Neural progenitor cell (in vitro differentiated cells): ENCODE data around the gene DUSP3. TPM values are rescaled to one million over a fixed set of nuclear protein-coding genes. Genes with fewer than 3 reads are reported as not detected.
A peak's percentile ranks its signal among the peaks of the same experiment; 100 is the strongest.

Source experiments
- DNase-seq: peaks from one replicate; pipeline ENCODE4 v3.0.0-alpha.2; 2016; ENCODE audit warnings: low spot score
- H2AFZ ChIP-seq: fragments of 200-600 bp; sonication (generic); replicated peaks from 2 replicates; pipeline ENCODE4 v1.6.1; 2016; ENCODE audit warnings: antibody characterized with exemption
- H3F3A ChIP-seq: fragments of 200-600 bp; sonication (generic); 2 replicates; pipeline ENCODE4 v1.6.1; 2016; ENCODE audit warnings: antibody characterized with exemption, low read depth
- H3K27ac ChIP-seq: fragments of 200-600 bp; sonication (generic); 2 replicates; pipeline ENCODE4 v1.5.1; 2016; ENCODE audit warnings: mild to moderate bottlenecking
- H3K27me3 ChIP-seq: fragments of 200-600 bp; sonication (generic); 2 replicates; pipeline ENCODE4 v1.6.1; 2016; ENCODE audit warnings: mild to moderate bottlenecking, moderate library complexity
- H3K36me3 ChIP-seq: fragments of 200-600 bp; sonication (generic); 2 replicates; pipeline ENCODE4 v1.5.1; 2016
- H3K4me1 ChIP-seq: fragments of 200-600 bp; sonication (generic); 2 replicates; pipeline ENCODE4 v1.6.1; 2016; ENCODE audit warnings: mixed run types
- H3K4me2 ChIP-seq: fragments of 200-600 bp; sonication (generic); 2 replicates; pipeline ENCODE4 v1.6.1; 2016
- H3K4me3 ChIP-seq: fragments of 200-600 bp; sonication (generic); 2 replicates; pipeline ENCODE4 v1.5.1; 2016
- H3K79me2 ChIP-seq: fragments of 200-600 bp; sonication (generic); 2 replicates; pipeline ENCODE4 v1.6.1; 2016; ENCODE audit warnings: low read depth
- H3K9ac ChIP-seq: fragments of 200-600 bp; sonication (generic); 2 replicates; pipeline ENCODE4 v1.6.1; 2016
- H3K9me3 ChIP-seq: fragments of 200-600 bp; sonication (generic); 2 replicates; pipeline ENCODE4 v1.5.1; 2016; ENCODE audit warnings: low read depth
- H4K20me1 ChIP-seq: fragments of 200-600 bp; sonication (generic); 2 replicates; pipeline ENCODE4 v1.6.1; 2016; ENCODE audit warnings: low read depth
- H3K27ac Mint-ChIP-seq: 3 replicates; pipeline ENCODE4 v1.8.0; 2021; ENCODE audit warnings: mixed read lengths
- H3K27me3 Mint-ChIP-seq: 2 replicates; pipeline ENCODE4 v1.8.0; 2022; ENCODE audit warnings: low read depth, mild to moderate bottlenecking, inconsistent platforms, moderate library complexity, mixed read lengths; ENCODE audit not compliant: insufficient read depth
- H3K36me3 Mint-ChIP-seq: 3 replicates; pipeline ENCODE4 v1.8.0; 2021; ENCODE audit warnings: mixed read lengths
- H3K4me1 Mint-ChIP-seq: 3 replicates; pipeline ENCODE4 v1.8.0; 2021; ENCODE audit warnings: mixed read lengths
- H3K4me3 Mint-ChIP-seq: 3 replicates; pipeline ENCODE4 v1.8.0; 2021; ENCODE audit warnings: mild to moderate bottlenecking, moderate library complexity, mixed read lengths
- H3K9me3 Mint-ChIP-seq: 3 replicates; pipeline ENCODE4 v1.8.0; 2020; ENCODE audit warnings: mixed read lengths
- EZH2 ChIP-seq: fragments of 200-600 bp; sonication (generic); IDR thresholded peaks from 2 replicates; pipeline ENCODE4 v1.6.1; 2017; ENCODE audit warnings: antibody characterized with exemption, mild to moderate bottlenecking, moderate library complexity
- EZH2phosphoT487 ChIP-seq: fragments of 200-600 bp; sonication (generic); IDR thresholded peaks from 2 replicates; pipeline ENCODE4 v1.6.1; 2017; ENCODE audit warnings: antibody characterized with exemption
- total RNA-seq: library from RNA; depleted of rRNA; stranded (reverse); fragments of >200 nt; gene quantifications from 2 replicates; pipeline ENCODE4 v1.2.3, GENCODE V29; 2015; ENCODE audit warnings: low replicate concordance
- TF ChIP-seq, protein P1 (sequence below): fragments of 200-600 bp; sonication (generic); IDR thresholded peaks from 2 replicates; pipeline ENCODE4 v1.5.1; 2017; ENCODE audit warnings: antibody characterized with exemption, mild to moderate bottlenecking

Gene DUSP3
- total RNA-seq, 1 donor from 2014 or later, result 20.8 TPM

DNA sequence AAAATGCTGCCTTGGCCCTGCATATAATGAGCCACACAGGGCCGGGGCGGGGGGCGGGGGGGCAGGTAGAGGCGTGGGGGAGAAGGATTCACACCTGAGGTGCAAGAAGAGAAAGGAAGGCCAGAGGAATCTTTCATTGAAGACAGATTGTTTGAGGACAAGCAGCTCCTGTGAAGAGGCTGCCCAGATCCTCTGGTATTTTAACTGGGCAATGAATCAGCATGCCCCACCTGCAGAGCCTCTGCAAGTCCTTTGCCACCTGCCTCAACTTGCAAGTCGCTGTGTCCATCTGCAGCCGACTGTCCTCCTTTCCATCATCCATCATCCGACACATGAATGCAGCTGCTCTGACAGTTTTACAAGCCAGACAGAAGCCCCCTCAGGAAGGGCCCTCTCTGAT lies 18.9 kb downstream of the DUSP3 start:
- H3K27ac ChIP-seq, result no peak overlapping the region
- H2AFZ ChIP-seq, result no peak overlapping the region
- H3K4me1 Mint-ChIP-seq, result peaks cover 40% of the 10 kb centered on the region

DNA sequence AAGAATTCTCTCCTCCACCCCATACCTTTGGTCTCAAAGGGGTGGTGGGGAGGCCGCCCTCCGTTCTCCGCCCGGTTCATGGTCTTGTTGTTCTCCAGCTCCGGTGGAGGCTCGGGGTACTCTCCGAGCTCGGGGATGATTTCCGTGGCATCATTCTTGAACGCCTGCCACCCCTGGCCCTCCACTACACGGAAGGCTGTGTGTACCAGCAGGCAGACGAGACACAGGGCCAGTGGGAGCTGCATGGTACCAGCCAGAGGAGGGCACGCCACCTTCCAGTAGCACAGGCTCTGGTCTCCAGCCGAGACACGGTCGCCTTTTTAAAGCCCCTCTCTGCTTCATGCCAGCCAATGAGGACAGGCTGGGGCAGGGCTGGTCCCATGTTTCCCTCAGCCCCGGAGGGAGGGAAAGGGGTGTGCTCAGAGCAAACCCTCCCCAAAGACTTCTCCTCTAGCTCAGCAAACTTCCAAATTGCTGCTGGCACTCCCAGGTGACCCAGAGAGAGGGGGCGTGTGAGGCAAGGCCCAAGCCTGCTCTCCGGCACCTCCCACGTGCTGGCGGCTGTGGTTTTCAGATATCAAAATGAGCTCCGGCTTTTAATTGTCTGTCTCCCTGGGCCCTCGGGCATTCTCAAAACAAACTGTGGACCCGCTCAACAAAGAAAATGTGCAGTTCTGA lies 20.1 kb downstream of the DUSP3 start, which contains the start of gene SOST:
Gene SOST, minus strand, starts transcription at position 295 of the 678 bp plus-strand sequence. Its CDS starts 50 bp downstream, at position 245.
- Histone ChIP-seq H3K79me2 (no peaks in the 10 kb centered on the region), H3K27me3 (peaks cover 26% of the 10 kb centered on the region), H3K9me3 (no peaks in the 10 kb centered on the region), H2AFZ (no peak within 1 kb of the TSS), H3K4me2 (no peak within 1 kb of the TSS), H3K4me1 (peaks cover 11% of the 10 kb centered on the region), H3K36me3 (no peaks in the 10 kb centered on the region), H3F3A (peaks cover 4% of the 10 kb centered on the region), H4K20me1 (no peaks in the 10 kb centered on the region), H3K9ac (no peak within 1 kb of the TSS), H3K27ac (no peak within 1 kb of the TSS), H3K4me3 (no peak within 1 kb of the TSS)
- no peak for DNase-seq
- Mint-ChIP-seq H3K27me3 (peaks cover 13% of the 10 kb centered on the region), H3K4me1 (peaks cover 40% of the 10 kb centered on the region), H3K36me3 (no peaks in the 10 kb centered on the region), H3K27ac (peak within 1 kb of the TSS; percentile 87), H3K4me3 (peak within 1 kb of the TSS; percentile 46), H3K9me3 (no peaks in the 10 kb centered on the region)
- no peak for TF ChIP-seq EZH2phosphoT487

More for the DNA sequence above, 18.9 kb downstream of the DUSP3 start:
- Histone ChIP-seq H3K4me3 (peak overlapping the region; percentile 19), H3K9ac (no peak overlapping the region), H3K4me1 (peaks cover 11% of the 10 kb centered on the region), H3K36me3 (no peaks in the 10 kb centered on the region), H3K79me2 (no peaks in the 10 kb centered on the region), H3K9me3 (no peaks in the 10 kb centered on the region), H3K4me2 (peak overlapping the region; percentile 61), H3F3A (peaks cover 4% of the 10 kb centered on the region), H3K27me3 (peaks cover 14% of the 10 kb centered on the region), H4K20me1 (no peaks in the 10 kb centered on the region)
- no peak for DNase-seq
- Mint-ChIP-seq H3K9me3 (no peaks in the 10 kb centered on the region), H3K27me3 (peaks cover 8% of the 10 kb centered on the region), H3K27ac (peak overlapping the region; percentile 69), H3K36me3 (no peaks in the 10 kb centered on the region), H3K4me3 (peak overlapping the region; percentile 72)
- TF ChIP-seq EZH2 (no peak), EZH2phosphoT487 (no peak)
- TF ChIP-seq, protein P1, sequence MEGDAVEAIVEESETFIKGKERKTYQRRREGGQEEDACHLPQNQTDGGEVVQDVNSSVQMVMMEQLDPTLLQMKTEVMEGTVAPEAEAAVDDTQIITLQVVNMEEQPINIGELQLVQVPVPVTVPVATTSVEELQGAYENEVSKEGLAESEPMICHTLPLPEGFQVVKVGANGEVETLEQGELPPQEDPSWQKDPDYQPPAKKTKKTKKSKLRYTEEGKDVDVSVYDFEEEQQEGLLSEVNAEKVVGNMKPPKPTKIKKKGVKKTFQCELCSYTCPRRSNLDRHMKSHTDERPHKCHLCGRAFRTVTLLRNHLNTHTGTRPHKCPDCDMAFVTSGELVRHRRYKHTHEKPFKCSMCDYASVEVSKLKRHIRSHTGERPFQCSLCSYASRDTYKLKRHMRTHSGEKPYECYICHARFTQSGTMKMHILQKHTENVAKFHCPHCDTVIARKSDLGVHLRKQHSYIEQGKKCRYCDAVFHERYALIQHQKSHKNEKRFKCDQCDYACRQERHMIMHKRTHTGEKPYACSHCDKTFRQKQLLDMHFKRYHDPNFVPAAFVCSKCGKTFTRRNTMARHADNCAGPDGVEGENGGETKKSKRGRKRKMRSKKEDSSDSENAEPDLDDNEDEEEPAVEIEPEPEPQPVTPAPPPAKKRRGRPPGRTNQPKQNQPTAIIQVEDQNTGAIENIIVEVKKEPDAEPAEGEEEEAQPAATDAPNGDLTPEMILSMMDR, result no peak

DNA sequence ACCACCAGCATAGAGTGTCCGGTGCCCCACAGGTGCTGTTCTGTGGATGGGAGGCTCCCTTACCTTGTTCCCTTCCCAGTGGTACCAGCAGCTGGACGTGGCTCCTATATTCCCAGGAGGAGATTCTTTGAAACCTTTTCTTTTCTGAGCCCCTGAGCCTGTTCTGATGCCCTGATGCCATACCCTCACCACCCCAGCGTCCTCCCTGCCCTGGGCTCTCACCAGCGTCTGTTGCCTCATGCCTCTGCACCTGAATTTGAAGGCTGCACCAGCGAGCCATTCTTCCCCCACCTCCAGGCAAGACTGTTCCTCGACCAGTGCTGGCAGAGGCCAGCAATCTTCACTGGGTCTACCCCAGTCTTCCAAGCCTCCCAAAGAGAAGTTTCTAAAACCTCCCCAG lies 20.7 kb downstream of the DUSP3 start:
- H3K4me2 ChIP-seq, result no peak overlapping the region
- Mint-ChIP-seq H3K27ac (peak overlapping the region; percentile 62), H3K4me1 (peaks cover 40% of the 10 kb centered on the region), H3K27me3 (peaks cover 14% of the 10 kb centered on the region), H3K9me3 (no peaks in the 10 kb centered on the region), H3K4me3 (peak overlapping the region; percentile 11), H3K36me3 (no peaks in the 10 kb centered on the region)
- H3K9ac ChIP-seq, result no peak overlapping the region
- H3K27me3 ChIP-seq, result peaks cover 26% of the 10 kb centered on the region
- no peaks in the 10 kb centered on the region for H3K9me3 ChIP-seq
- no peaks in the 10 kb centered on the region for H3K79me2 ChIP-seq
- H3K36me3 ChIP-seq, result no peaks in the 10 kb centered on the region
- no peak overlapping the region for H2AFZ ChIP-seq
- peaks cover 4% of the 10 kb centered on the region for H3F3A ChIP-seq
- no peak for DNase-seq
- no peak overlapping the region for H3K4me3 ChIP-seq
- TF ChIP-seq EZH2phosphoT487 (no peak), EZH2 (no peak)
- TF ChIP-seq, protein P1, result no peak
- peaks cover 11% of the 10 kb centered on the region for H3K4me1 ChIP-seq
- H4K20me1 ChIP-seq, result no peaks in the 10 kb centered on the region
- H3K27ac ChIP-seq, result no peak overlapping the region

DNA sequence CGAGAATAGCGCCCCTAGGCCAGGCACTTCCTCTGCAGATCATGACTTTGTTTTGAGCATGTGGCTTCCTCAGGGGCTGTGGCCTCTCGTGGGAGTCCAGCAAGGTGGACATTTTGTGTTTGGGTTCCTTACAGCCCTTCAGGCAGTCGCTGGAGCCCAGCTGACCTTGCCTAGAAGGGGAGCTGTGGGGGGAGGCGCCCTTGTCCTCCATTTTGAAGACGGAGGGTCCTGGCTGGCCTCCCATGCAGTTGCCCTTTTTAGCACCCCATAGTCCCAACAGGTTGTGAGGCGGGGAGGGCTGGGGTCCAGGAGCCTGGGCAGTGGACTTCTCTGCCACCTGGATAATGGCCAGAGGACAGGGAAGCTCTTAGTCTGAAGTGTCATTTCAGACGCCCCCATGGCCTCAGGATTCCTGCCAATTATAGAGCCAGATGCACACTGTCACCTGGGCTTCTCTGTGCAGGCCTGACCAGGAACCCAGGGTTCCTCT lies 21.6 kb downstream of the DUSP3 start:
- Histone ChIP-seq H3K27ac (no peak overlapping the region), H3K9me3 (no peaks in the 10 kb centered on the region), H4K20me1 (no peaks in the 10 kb centered on the region), H3K4me1 (peaks cover 11% of the 10 kb centered on the region), H3K4me3 (no peak overlapping the region), H3K36me3 (no peaks in the 10 kb centered on the region), H3K79me2 (no peaks in the 10 kb centered on the region), H2AFZ (no peak overlapping the region), H3K9ac (no peak overlapping the region), H3K4me2 (no peak overlapping the region), H3K27me3 (peaks cover 26% of the 10 kb centered on the region), H3F3A (peaks cover 4% of the 10 kb centered on the region)
- Mint-ChIP-seq H3K27ac (no peak overlapping the region), H3K4me3 (no peak overlapping the region), H3K27me3 (peaks cover 15% of the 10 kb centered on the region), H3K36me3 (no peaks in the 10 kb centered on the region), H3K4me1 (peaks cover 40% of the 10 kb centered on the region), H3K9me3 (no peaks in the 10 kb centered on the region)
- TF ChIP-seq EZH2 (no peak), EZH2phosphoT487 (no peak)
- TF ChIP-seq, protein P1, result no peak
- no peak for DNase-seq
